Body of pancreas (tissue), 4 donors: ENCODE measurements around the gene EIF3I.

Experiments used
- POLR2A ChIP-seq, 3 donors: fragments of 450-650 bp; IDR thresholded peaks; one replicate each; pipeline ENCODE4 v1.6.1; 2016; ENCODE audit warnings: antibody characterized with exemption in 3 of 3, mild to moderate bottlenecking in 2 of 3
- TF ChIP-seq, protein P1 (sequence below), 7 experiments: fragments of 450-650 bp in 4 of 7; fragments of 200-600 bp in 3 of 7; sonication (generic) in 3 of 7; IDR thresholded peaks; one replicate each; pipeline ENCODE4 v1.5.1; 2016 to 2019; ENCODE audit warnings: antibody characterized with exemption in 7 of 7

DNA sequence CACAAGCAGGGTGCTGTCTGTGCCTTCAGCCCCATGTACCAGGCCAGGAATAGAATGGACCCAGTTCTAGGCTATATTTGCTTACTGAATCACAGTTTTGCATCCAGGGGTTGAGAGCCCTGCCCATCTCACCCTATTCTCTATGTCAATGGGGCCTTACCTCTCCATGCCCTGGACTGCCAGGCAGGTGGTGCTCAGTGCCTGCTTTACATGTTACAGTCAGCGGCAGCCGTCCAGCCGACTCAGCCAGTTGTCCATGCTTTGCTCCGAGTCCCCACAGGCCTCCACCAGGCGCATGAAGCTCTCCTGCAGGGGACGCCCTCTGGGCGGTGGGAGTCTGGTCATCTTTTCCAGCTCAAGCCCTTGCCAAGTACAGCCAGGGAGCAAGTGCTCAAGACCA lies 12.6 kb downstream of the EIF3I start:
- TF ChIP-seq, protein P1, sequence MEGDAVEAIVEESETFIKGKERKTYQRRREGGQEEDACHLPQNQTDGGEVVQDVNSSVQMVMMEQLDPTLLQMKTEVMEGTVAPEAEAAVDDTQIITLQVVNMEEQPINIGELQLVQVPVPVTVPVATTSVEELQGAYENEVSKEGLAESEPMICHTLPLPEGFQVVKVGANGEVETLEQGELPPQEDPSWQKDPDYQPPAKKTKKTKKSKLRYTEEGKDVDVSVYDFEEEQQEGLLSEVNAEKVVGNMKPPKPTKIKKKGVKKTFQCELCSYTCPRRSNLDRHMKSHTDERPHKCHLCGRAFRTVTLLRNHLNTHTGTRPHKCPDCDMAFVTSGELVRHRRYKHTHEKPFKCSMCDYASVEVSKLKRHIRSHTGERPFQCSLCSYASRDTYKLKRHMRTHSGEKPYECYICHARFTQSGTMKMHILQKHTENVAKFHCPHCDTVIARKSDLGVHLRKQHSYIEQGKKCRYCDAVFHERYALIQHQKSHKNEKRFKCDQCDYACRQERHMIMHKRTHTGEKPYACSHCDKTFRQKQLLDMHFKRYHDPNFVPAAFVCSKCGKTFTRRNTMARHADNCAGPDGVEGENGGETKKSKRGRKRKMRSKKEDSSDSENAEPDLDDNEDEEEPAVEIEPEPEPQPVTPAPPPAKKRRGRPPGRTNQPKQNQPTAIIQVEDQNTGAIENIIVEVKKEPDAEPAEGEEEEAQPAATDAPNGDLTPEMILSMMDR (IDR thresholded peaks at IDR 0.05), result no peak
- TF ChIP-seq POLR2A (IDR thresholded peaks at IDR 0.05), result no peak
